SK-N-MC (cell line): ENCODE results near the gene PGM1.

Experiments
- EZH2 ChIP-seq: fragments of 200-600 bp; sonication (generic); IDR thresholded peaks from one replicate; pipeline ENCODE4 v1.6.1; 2017; ENCODE audit warnings: antibody characterized with exemption
- POLR2AphosphoS5 ChIP-seq: IDR thresholded peaks from 2 replicates; pipeline ENCODE4 v1.6.1; 2012; ENCODE audit warnings: mild to moderate bottlenecking, low read depth, low read length, borderline replicate concordance

DNA sequence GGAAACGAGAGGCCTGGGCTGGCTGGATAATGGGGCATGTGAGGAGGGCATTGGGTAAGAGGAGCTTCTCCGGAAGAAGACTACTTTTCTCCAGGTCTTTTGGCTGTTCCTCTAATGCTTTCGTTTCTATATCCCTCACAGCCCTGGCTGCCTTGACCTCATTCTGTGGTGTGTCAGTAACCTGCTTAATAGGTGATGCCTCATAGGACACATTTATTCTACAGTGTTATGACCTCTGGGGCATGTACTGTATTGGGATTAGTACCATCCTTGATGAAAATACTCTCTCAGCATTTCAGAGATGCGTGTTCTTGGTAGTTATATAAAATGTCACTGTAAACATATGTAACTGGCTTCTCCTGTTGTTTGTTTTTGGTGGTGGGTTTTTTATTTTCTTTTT lies 40.1 kb downstream of the PGM1 start:
- TF ChIP-seq POLR2AphosphoS5 (no peak), EZH2 (no peak)
